CD14-positive monocyte (primary cell): ENCODE data around the gene NECAB3. TPM values are rescaled to one million over a fixed set of nuclear protein-coding genes. Genes with fewer than 3 reads are reported as not detected.

Experiments
- DNase-seq, 3 donors: peaks; one replicate each; pipeline ENCODE4 v3.0.0-alpha.2; 2011 to 2022
- H2AFZ ChIP-seq: 2 replicates; pipeline ENCODE4 v1.6.0; 2012; ENCODE audit warnings: mild to moderate bottlenecking, low read depth, low read length, inconsistent platforms; ENCODE audit not compliant: insufficient read depth, poor library complexity, severe bottlenecking
- H3K27ac ChIP-seq, 2 donors: 1 replicate in 1 of 2; 2 replicates in 1 of 2; pipeline ENCODE4 v1.5.1; 2012 to 2013; ENCODE audit warnings: low read length in 2 of 2, control low read depth in 1 of 2, inconsistent platforms in 1 of 2, low read depth in 1 of 2, mild to moderate bottlenecking in 1 of 2
- H3K27me3 ChIP-seq, 2 donors: one replicate each; pipeline versions ENCODE4 v1.6.0 to v1.6.1; 2011 to 2013; ENCODE audit warnings: low read length in 2 of 2; ENCODE audit not compliant: control insufficient read depth in 2 of 2, insufficient read depth in 2 of 2
- H3K36me3 ChIP-seq, 2 donors: replicated peaks in 1 of 2; 1 replicate in 1 of 2; 2 replicates in 1 of 2; pipeline versions ENCODE4 v1.5.1 to v1.6.1; 2012 to 2013; ENCODE audit warnings: low read length in 2 of 2, control low read depth in 1 of 2, inconsistent platforms in 1 of 2, mild to moderate bottlenecking in 1 of 2; ENCODE audit not compliant: insufficient read depth in 2 of 2, control insufficient read depth in 1 of 2
- H3K4me1 ChIP-seq, 2 donors: 1 replicate in 1 of 2; 2 replicates in 1 of 2; pipeline versions ENCODE4 v1.5.1 to v1.6.1; 2012 to 2013; ENCODE audit warnings: low read length in 2 of 2, control low read depth in 1 of 2, inconsistent platforms in 1 of 2, mild to moderate bottlenecking in 1 of 2, moderate library complexity in 1 of 2; ENCODE audit not compliant: insufficient read depth in 2 of 2, control insufficient read depth in 1 of 2
- H3K4me2 ChIP-seq: replicated peaks from 2 replicates; pipeline ENCODE3; 2012; ENCODE audit warnings: low read length, moderate library complexity, mild to moderate bottlenecking; ENCODE audit not compliant: poor library complexity, severe bottlenecking; ENCODE audit errors: extremely low read depth
- H3K4me3 ChIP-seq, 3 experiments: fragments of 200-600 bp in 1 of 3; sonication (generic) in 1 of 3; replicated peaks in 1 of 3; 1 replicate in 2 of 3; 2 replicates in 1 of 3; pipeline ENCODE4 v1.5.1; 2011 to 2013; ENCODE audit warnings: low read length in 3 of 3, mild to moderate bottlenecking in 3 of 3, control low read depth in 2 of 3, low read depth in 2 of 3, inconsistent platforms in 1 of 3, moderate library complexity in 1 of 3
- H3K79me2 ChIP-seq: 2 replicates; pipeline ENCODE4 v1.6.0; 2012; ENCODE audit warnings: mild to moderate bottlenecking, control low read depth, inconsistent platforms, low read length, moderate library complexity; ENCODE audit not compliant: insufficient read depth
- H3K9ac ChIP-seq: 2 replicates; pipeline ENCODE4 v1.6.0; 2017; ENCODE audit warnings: low read length, mild to moderate bottlenecking; ENCODE audit not compliant: insufficient read depth, poor library complexity, severe bottlenecking
- H3K9me3 ChIP-seq, 2 donors: replicated peaks in 1 of 2; 1 replicate in 1 of 2; 2 replicates in 1 of 2; pipeline versions ENCODE4 v1.5.1 to v1.6.1; 2012 to 2013; ENCODE audit warnings: low read length in 2 of 2, control low read depth in 1 of 2; ENCODE audit not compliant: control insufficient read depth in 1 of 2, insufficient read depth in 1 of 2
- H4K20me1 ChIP-seq: 2 replicates; pipeline ENCODE4 v1.6.0; 2012; ENCODE audit warnings: mild to moderate bottlenecking, low read length, control low read depth, moderate library complexity; ENCODE audit not compliant: insufficient read depth
- H3K27ac Mint-ChIP-seq, 7 donors: one replicate each; pipeline ENCODE4 v1.8.0; 2020; ENCODE audit warnings: mild to moderate bottlenecking in 7 of 7, mixed read lengths in 7 of 7, moderate library complexity in 6 of 7, inconsistent platforms in 2 of 7
- H3K27me3 Mint-ChIP-seq, 3 donors: one replicate each; pipeline ENCODE4 v1.8.0; 2021 to 2022; ENCODE audit warnings: low read depth in 3 of 3, mild to moderate bottlenecking in 3 of 3, mixed read lengths in 3 of 3, moderate library complexity in 3 of 3, inconsistent platforms in 1 of 3
- H3K36me3 Mint-ChIP-seq, 2 donors: one replicate each; pipeline ENCODE4 v1.8.0; 2020; ENCODE audit warnings: mixed read lengths in 2 of 2, inconsistent platforms in 1 of 2, mild to moderate bottlenecking in 1 of 2
- H3K4me1 Mint-ChIP-seq: one replicate; pipeline ENCODE4 v1.8.0; 2020; ENCODE audit warnings: mild to moderate bottlenecking, mixed read lengths
- H3K4me3 Mint-ChIP-seq, 2 donors: one replicate each; pipeline ENCODE4 v1.8.0; 2020; ENCODE audit warnings: mild to moderate bottlenecking in 2 of 2, mixed read lengths in 2 of 2, moderate library complexity in 1 of 2
- H3K9me3 Mint-ChIP-seq, 7 donors: one replicate each; pipeline ENCODE4 v1.8.0; 2020 to 2022; ENCODE audit warnings: mixed read lengths in 7 of 7, mild to moderate bottlenecking in 6 of 7, moderate library complexity in 6 of 7, inconsistent platforms in 2 of 7
- WGBS: methylation state at CpG from one replicate; pipeline ENCODE4 v1.1.5; 2013; ENCODE audit warnings: missing lambda C conversion rate; ENCODE audit not compliant: insufficient coverage; 5-methylcytosine and 5-hydroxymethylcytosine counted together
- intact Hi-C, 2 donors: fragments of 100-400 bp; cut with micrococcal nuclease; formaldehyde crosslinking; loops; one replicate each; pipeline versions ENCODE4 v1.15.0 to v1.15.1; 2023
- polyA plus RNA-seq, 3 donors: library from polyadenylated mRNA; depleted of rRNA in 1 of 3; unstranded in 2 of 3; stranded (reverse) in 1 of 3; fragments of 300-500 nt in 2 of 3; fragments of >200 nt in 1 of 3; fragmentation: Illumina TruSeq in 2 of 3; gene quantifications; 1 replicate in 2 of 3; 2 replicates in 1 of 3; pipeline ENCODE4 v1.2.3, GENCODE V29; 2012 to 2021
- TF ChIP-seq, protein P1 (sequence below): fragments of 200-600 bp; IDR thresholded peaks from one replicate; pipeline ENCODE4 v1.8.0; 2022; ENCODE audit warnings: antibody characterized with exemption, mild to moderate bottlenecking

The NECAB3 gene
- polyA plus RNA-seq, 3 donors: 1.3 to 12.8 (median 1.8) TPM

- no peak overlapping the region for H3K27ac Mint-ChIP-seq
Observed at GRCh38 chr20:33660685-33661058, 13.6 kb downstream of the NECAB3 start.

DNA sequence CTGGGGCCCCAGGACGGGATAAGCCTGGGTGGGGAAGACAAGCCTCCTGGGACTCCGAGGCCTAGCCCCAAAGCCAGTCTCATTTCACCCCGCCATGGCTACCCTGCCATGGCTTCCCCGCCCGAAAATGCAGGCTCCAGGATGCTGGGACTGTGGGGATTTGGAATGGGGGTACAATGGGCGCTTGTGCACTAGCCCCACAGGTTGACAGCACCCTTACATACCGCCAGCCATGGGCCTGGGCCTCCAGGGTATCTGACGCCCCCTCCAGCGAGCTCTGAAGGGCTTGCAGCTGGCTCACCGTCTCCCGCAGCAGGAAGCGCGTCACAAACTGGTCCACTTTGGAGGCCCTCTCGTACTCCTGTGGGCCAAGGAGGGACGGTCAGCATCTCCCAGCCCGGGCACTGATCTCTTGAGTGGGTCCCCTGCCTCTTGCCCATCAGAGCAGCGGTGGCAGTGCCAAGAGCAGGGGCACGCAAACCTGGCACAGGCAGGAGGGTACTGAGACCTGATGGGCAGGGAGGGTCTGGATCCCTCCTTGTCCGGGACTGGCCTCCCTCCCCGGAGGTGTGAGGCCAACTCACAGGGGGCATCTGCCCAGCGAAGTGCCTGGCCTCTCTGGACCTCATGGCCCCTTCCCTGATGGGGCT lies 14.1 kb downstream of the NECAB3 start:
- Histone ChIP-seq H3K9ac (no peak overlapping the region), H3K9me3 (no peaks in the 10 kb centered on the region), H3K79me2 (no peaks in the 10 kb centered on the region), H3K27ac (no peak overlapping the region), H3K4me2 (no peak overlapping the region), H3K36me3 (no peaks in the 10 kb centered on the region), H4K20me1 (no peaks in the 10 kb centered on the region), H2AFZ (no peak overlapping the region), H3K4me3 (no peak overlapping the region), H3K4me1 (peaks cover 16 to 22% of the 10 kb centered on the region in 2 donors), H3K27me3 (no peaks in the 10 kb centered on the region)
- Mint-ChIP-seq H3K27me3 (peaks cover 0 to 3% (median 3%) of the 10 kb centered on the region in 3 donors), H3K4me1 (peaks cover 20% of the 10 kb centered on the region), H3K27ac (no peak overlapping the region), H3K9me3 (peaks cover 0 to 3% (median 0%) of the 10 kb centered on the region in 7 donors), H3K4me3 (no peak overlapping the region), H3K36me3 (peaks cover 0 to 5% of the 10 kb centered on the region in 2 donors)
- intact Hi-C loops: loop anchor here (5.0 to 10.0 kb wide), 3 partner anchors 175 to 335 kb away; partner anchors contain the start of gene RALY (in 2 of the 2)
- TF ChIP-seq, protein P1, sequence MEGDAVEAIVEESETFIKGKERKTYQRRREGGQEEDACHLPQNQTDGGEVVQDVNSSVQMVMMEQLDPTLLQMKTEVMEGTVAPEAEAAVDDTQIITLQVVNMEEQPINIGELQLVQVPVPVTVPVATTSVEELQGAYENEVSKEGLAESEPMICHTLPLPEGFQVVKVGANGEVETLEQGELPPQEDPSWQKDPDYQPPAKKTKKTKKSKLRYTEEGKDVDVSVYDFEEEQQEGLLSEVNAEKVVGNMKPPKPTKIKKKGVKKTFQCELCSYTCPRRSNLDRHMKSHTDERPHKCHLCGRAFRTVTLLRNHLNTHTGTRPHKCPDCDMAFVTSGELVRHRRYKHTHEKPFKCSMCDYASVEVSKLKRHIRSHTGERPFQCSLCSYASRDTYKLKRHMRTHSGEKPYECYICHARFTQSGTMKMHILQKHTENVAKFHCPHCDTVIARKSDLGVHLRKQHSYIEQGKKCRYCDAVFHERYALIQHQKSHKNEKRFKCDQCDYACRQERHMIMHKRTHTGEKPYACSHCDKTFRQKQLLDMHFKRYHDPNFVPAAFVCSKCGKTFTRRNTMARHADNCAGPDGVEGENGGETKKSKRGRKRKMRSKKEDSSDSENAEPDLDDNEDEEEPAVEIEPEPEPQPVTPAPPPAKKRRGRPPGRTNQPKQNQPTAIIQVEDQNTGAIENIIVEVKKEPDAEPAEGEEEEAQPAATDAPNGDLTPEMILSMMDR: no peak
- WGBS: 96% methylated on average over 21 of the region's 21 CpGs
- no peak for DNase-seq

More at GRCh38 chr20:33660685-33661058, 13.6 kb downstream of the NECAB3 start:
- Histone ChIP-seq H3K27me3 (no peaks in the 10 kb centered on the region), H3K4me3 (no peak overlapping the region), H4K20me1 (no peaks in the 10 kb centered on the region), H3K36me3 (no peaks in the 10 kb centered on the region), H3K27ac (no peak overlapping the region), H3K9ac (no peak overlapping the region), H3K9me3 (no peaks in the 10 kb centered on the region), H3K79me2 (no peaks in the 10 kb centered on the region), H3K4me2 (no peak overlapping the region), H2AFZ (no peak overlapping the region), H3K4me1 (peaks cover 17 to 24% of the 10 kb centered on the region in 2 donors)
- peaks cover under 1 to 3% (median 3%) of the 10 kb centered on the region in 3 donors for H3K27me3 Mint-ChIP-seq
- peaks cover 20% of the 10 kb centered on the region for H3K4me1 Mint-ChIP-seq
- WGBS: 88% methylated on average over 7 of the region's 7 CpGs
- H3K4me3 Mint-ChIP-seq: no peak overlapping the region
- intact Hi-C loops: loop anchor here (5.0 to 10.0 kb wide), 3 partner anchors 176 to 334 kb away; partner anchors contain the start of gene RALY (in 2 of the 2)
- TF ChIP-seq, protein P1: no peak
- peaks cover 0 to 5% of the 10 kb centered on the region in 2 donors for H3K36me3 Mint-ChIP-seq
- peaks cover 0 to 3% (median 0%) of the 10 kb centered on the region in 7 donors for H3K9me3 Mint-ChIP-seq
- no peak for DNase-seq
